GM12873 (cell line): ENCODE results near the gene ARPC1B.

Source experiments
- CTCF ChIP-seq: IDR thresholded peaks from 2 replicates; pipeline ENCODE4 v1.5.1; 2012; ENCODE audit warnings: low read depth, mild to moderate bottlenecking, moderate library complexity, low read length, control low read depth; ENCODE audit not compliant: insufficient read depth; ENCODE audit errors: missing control alignments

The ARPC1B gene

GRCh38 chr7:99438573-99439480, 64.3 kb downstream of the ARPC1B start, which contains the start of the genes CPSF4 and PTCD1:
Gene CPSF4 (plus strand): TSS chr7:99438943. CDS start chr7:99439083, 140 bp downstream.
Gene PTCD1 (minus strand): TSS chr7:99438798. CDS start chr7:99435242, 3,556 bp downstream.
- no peak for TF ChIP-seq CTCF

GRCh38 chr7:99440195-99440594, 65.7 kb downstream of the ARPC1B start:
- no peak for TF ChIP-seq CTCF
